Testis (tissue), 3 donors: Measurements from ENCODE around the gene PSD4. TPM values are rescaled to one million over a fixed set of nuclear protein-coding genes. Genes with fewer than 3 reads are reported as not detected.

ENCODE experiments used
- DNase-seq: peaks from one replicate; pipeline ENCODE4 v3.0.0-alpha.2; 2019
- H3K27ac ChIP-seq, 2 donors: fragments of 200-600 bp; sonication (generic); one replicate each; pipeline ENCODE4 v1.5.1; 2019
- H3K27me3 ChIP-seq: fragments of 200-600 bp; sonication (generic); one replicate; pipeline ENCODE4 v1.5.1; 2019
- H3K36me3 ChIP-seq: fragments of 200-600 bp; sonication (generic); one replicate; pipeline ENCODE4 v1.5.1; 2017; ENCODE audit warnings: low read depth; ENCODE audit errors: missing control alignments
- H3K4me1 ChIP-seq: fragments of 200-600 bp; sonication (generic); one replicate; pipeline ENCODE4 v1.5.1; 2019
- H3K4me3 ChIP-seq, 2 donors: fragments of 200-600 bp; sonication (generic); one replicate each; pipeline ENCODE4 v1.5.1; 2017 to 2019
- H3K9me3 ChIP-seq: fragments of 200-600 bp; sonication (generic); one replicate; pipeline ENCODE4 v1.5.1; 2017
- POLR2A ChIP-seq: fragments of 450-650 bp; IDR thresholded peaks from one replicate; pipeline ENCODE4 v1.6.1; 2017; ENCODE audit warnings: antibody characterized with exemption, mild to moderate bottlenecking, moderate library complexity
- WGBS, 2 donors: methylation state at CpG; one replicate each; pipeline ENCODE4 v1.1.5; 2018; 5-methylcytosine and 5-hydroxymethylcytosine counted together
- intact Hi-C: fragments of 100-400 bp; cut with DNase I; formaldehyde crosslinking; loops from one replicate; pipeline ENCODE4 v1.15.1; 2023; ENCODE audit warnings: low total_unique reads
- polyA plus RNA-seq: library from polyadenylated mRNA; stranded (reverse); fragments of 350-450 nt; fragmentation: Illumina TruSeq; extraction: RNeasy Lipid Tissue Mini Kit (QIAGEN cat#74804); gene quantifications from one replicate; pipeline ENCODE4 v1.2.3, GENCODE V29; 2014; ENCODE audit warnings: low read depth, low replicate concordance; ENCODE audit not compliant: insufficient read depth
- total RNA-seq, 2 donors: library from RNA; depleted of rRNA; stranded (reverse); fragments of >200 nt; gene quantifications; one replicate each; pipeline ENCODE4 v1.2.3, GENCODE V29; 2016
- TF ChIP-seq, protein P1 (sequence below), 3 experiments: fragments of 450-650 bp in 2 of 3; fragments of 200-600 bp in 1 of 3; sonication (generic) in 1 of 3; IDR thresholded peaks; one replicate each; pipeline ENCODE4 v1.5.1; 2016 to 2019; ENCODE audit warnings: antibody characterized with exemption in 3 of 3, mild to moderate bottlenecking in 2 of 3, moderate library complexity in 1 of 3

PSD4 gene
- total and polyA plus RNA-seq, 3 donors from 2014 or later, result 18.7 to 35.9 (median 22.8) TPM

DNA sequence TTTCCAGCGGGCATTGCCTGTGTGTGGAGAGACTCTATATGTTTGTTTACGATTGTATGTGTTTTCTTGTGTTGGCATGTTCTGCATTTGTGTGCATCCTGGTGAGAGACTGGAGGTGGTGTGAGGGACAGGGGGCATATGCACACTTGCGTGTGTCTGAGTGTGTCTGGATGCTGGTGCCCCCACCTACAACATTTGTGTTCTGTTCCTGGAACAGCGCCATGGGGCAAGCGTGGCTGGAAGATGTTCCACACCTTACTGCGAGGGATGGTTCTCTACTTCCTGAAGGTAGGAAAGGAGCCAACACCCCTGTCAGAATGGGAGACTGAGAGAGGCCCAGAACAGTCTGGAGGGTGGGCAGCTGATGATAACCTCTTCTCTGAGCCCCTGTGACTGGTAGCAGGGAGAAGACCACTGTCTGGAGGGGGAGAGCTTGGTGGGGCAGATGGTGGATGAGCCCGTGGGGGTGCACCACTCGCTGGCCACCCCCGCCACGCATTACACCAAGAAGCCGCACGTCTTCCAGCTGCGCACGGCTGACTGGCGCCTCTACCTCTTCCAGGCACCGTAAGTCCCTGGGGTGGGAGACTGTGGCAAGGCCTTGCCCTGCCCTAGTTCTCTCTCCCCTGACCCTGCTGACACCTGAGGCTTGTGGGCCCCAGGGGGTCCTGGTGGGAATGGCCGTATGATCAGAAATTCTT lies 23.7 kb downstream of the PSD4 start:
- intact Hi-C loops, result no loop called here
- no peaks in the 10 kb centered on the region for H3K4me1 ChIP-seq
- no peak overlapping the region for H3K27ac ChIP-seq
- no peaks in the 10 kb centered on the region for H3K9me3 ChIP-seq
- H3K36me3 ChIP-seq, result no peaks in the 10 kb centered on the region
- H3K4me3 ChIP-seq, result no peak overlapping the region
- TF ChIP-seq, protein P1, sequence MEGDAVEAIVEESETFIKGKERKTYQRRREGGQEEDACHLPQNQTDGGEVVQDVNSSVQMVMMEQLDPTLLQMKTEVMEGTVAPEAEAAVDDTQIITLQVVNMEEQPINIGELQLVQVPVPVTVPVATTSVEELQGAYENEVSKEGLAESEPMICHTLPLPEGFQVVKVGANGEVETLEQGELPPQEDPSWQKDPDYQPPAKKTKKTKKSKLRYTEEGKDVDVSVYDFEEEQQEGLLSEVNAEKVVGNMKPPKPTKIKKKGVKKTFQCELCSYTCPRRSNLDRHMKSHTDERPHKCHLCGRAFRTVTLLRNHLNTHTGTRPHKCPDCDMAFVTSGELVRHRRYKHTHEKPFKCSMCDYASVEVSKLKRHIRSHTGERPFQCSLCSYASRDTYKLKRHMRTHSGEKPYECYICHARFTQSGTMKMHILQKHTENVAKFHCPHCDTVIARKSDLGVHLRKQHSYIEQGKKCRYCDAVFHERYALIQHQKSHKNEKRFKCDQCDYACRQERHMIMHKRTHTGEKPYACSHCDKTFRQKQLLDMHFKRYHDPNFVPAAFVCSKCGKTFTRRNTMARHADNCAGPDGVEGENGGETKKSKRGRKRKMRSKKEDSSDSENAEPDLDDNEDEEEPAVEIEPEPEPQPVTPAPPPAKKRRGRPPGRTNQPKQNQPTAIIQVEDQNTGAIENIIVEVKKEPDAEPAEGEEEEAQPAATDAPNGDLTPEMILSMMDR (IDR thresholded peaks at IDR 0.05), result no peak
- no peak for TF ChIP-seq POLR2A
- H3K27me3 ChIP-seq, result no peaks in the 10 kb centered on the region
- 77 to 79% methylated on average over 7 to 17 of the region's 17 CpGs for WGBS, 2 donors
- no peak for DNase-seq

DNA sequence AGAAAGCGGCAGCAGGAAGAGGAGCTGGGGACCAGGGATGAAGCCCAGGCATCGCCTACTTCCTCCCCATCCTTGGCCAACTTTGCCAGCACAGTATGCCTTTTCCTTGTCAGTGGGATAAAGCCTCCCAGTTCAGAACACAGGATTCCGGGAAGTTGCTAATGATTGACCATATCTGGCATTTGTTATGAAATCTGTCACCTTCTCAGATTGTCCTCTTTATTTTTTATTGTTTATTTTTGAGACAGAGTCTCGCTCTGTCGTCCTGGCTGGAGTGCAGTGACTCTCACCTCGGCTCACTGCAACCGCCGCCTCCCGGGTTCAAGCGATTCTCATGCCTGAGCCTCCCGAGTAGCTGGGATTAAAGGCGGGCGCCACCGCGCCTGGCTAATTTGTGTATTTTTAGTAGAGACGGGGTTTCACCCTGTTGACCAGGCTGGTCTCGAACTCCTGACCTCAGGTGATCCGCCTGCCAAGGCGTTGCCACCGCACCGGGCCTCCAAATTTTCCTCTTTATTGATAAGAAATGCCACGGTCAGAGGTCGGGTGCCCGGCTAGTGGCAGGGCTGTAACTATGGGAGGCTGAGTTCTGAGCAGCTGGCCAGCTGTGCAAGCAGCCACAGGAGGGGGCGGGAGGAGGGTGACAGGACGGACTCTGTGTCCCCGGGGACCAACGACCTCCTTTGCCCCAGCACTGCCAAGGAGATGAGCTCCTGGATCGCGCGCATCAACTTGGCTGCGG lies 24.4 kb downstream of the PSD4 start:
- TF ChIP-seq, protein P1 (IDR thresholded peaks at IDR 0.05), result no peak
- no peak for TF ChIP-seq POLR2A
- Histone ChIP-seq H3K27ac (no peak overlapping the region), H3K4me1 (no peaks in the 10 kb centered on the region), H3K27me3 (no peaks in the 10 kb centered on the region), H3K9me3 (no peaks in the 10 kb centered on the region), H3K36me3 (no peaks in the 10 kb centered on the region), H3K4me3 (peak overlapping the region; percentile 75 to 86)
- intact Hi-C loops, result no loop called here
- WGBS, 2 donors, result 47 to 68% methylated on average over 24 to 32 of the region's 32 CpGs
- DNase-seq, result no peak

DNA sequence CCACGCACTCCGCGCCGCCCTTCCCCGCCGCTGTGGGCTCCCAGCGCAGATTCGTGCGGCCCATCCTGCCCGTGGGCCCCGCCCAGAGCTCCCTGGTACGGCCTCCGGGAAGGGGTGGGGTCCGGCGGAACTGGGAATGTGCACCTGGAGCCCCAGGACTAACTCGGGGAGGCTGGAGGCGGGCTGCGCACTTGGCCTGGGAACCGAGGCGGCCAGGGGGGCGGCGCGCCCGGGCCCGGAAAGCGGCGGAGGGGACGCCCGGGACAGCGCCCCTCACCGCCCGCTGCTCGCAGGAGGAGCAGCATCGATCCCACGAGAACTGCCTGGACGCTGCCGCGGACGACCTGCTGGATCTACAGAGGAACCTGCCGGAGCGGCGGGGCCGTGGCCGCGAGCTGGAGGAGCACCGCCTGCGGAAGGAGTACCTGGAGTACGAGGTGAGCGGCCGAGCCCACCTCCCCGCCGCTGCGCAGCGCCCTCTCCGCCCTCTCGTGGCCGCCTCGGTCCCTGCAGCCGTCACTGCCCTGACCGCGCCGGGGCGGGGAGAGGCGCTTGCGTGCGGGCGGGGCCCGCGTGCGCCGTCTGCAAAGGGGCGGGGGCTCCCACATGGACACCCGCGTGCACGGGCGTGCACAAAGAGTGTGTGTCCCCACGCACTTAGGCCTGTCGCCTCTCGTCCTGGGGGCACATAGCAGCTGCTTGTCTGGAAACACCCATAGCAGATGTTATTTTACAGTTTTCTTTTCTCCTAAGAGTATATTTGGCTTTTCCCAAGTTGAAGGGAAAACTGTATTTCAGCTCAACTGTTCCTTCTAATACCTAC lies 25.2 kb downstream of the PSD4 start:
- TF ChIP-seq, protein P1 (IDR thresholded peaks at IDR 0.05), result peak; percentile 86 to 92 (median 90)
- no peak for TF ChIP-seq POLR2A
- H3K27ac ChIP-seq, result peak overlapping the region; percentile 41 to 68
- H3K4me1 ChIP-seq, result no peaks in the 10 kb centered on the region
- H3K9me3 ChIP-seq, result no peaks in the 10 kb centered on the region
- no peaks in the 10 kb centered on the region for H3K27me3 ChIP-seq
- peak; percentile 84 for DNase-seq
- H3K36me3 ChIP-seq, result no peaks in the 10 kb centered on the region
- intact Hi-C loops, result no loop called here
- 3 to 4% methylated on average over 5 to 42 of the region's 79 CpGs for WGBS, 2 donors
- H3K4me3 ChIP-seq, result peak overlapping the region; percentile 75 to 86

DNA sequence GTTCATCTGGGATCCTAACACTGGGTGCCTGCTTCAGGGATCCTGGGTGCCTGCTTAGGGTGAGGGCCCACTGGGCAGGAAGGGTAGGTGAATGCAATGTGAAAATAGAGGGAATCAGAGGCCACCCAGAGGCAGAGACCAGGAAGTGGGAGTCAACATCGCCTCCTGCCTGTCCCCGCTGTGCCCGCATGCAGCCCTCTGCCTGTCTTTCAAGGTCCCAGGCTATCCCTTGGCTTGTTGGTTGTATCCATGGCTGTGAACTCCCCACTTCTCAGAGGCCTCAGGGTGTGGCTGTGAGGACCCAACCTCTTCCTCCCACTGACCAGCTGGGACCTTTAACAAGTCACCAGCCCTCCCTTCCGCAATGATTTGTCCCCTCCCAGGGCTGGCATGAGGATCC lies 26.5 kb downstream of the PSD4 start:
- Histone ChIP-seq H3K4me1 (no peaks in the 10 kb centered on the region), H3K9me3 (no peaks in the 10 kb centered on the region), H3K36me3 (no peaks in the 10 kb centered on the region), H3K4me3 (no peak overlapping the region), H3K27me3 (no peaks in the 10 kb centered on the region), H3K27ac (no peak overlapping the region)
- 83 to 92% methylated on average over 4 of the region's 4 CpGs for WGBS, 2 donors
- TF ChIP-seq, protein P1 (IDR thresholded peaks at IDR 0.05), result no peak
- TF ChIP-seq POLR2A, result no peak
- intact Hi-C loops, result loop anchor here (10.0 kb wide), 1 partner anchor 65 kb away; no protein-coding TSS in a partner anchor
- no peak for DNase-seq
